Measurements from ENCODE around the gene CC2D1B. TPM values are rescaled to one million over a fixed set of nuclear protein-coding genes. Genes with fewer than 3 reads are reported as not detected.

Gene CC2D1B
- polyA plus RNA-seq, 1 experiment: 18.9 TPM

DNA sequence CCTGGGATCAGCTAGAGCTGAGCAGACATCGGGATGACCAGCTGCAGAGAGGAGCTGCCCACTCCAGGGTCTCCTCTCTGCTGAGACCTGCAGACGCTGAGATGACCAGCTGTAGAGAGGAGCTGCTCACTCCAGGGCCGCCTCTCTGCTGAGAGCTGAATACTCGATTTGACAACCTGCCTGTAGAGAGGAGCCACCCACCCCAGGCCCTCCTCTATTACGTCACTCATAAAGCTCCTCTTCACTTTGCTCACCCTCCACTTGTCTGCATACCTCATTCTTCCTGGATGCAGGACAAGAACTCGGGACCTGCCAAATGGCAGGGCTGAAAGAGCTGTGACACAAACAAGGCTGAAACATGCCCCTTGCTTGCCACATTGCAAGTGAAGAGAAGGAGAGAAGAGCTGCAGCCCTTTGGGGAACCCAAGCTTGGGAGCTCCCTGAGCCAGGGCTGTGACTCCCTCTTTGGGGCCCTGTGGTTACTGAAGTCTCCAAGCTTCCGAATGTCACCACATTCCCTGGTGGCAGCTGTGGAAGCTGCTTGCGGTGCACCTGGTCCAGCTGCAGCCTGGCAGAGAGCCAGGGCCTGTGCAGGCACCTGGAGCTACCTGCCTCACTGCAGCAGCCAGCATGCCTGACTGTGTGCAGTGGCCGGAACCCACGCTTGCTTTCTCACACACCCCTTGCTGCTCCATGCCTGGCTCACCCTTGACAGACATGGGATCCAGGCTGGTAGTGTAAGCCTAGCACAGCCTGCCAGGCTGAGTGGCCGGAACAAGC lies 59.6 kb downstream of the CC2D1B start:
- no peak for DNase-seq (ENCODE audit: low read depth)
- CTCF ChIA-PET: interaction anchor here (1.0 to 1.9 kb wide), 3 partner anchors 9 to 180 kb away, joined by 3 to 7 read pairs (median 3); no protein-coding TSS in a partner anchor
- POLR2A ChIA-PET: no interaction called here
- Histone ChIP-seq H3K4me3 (ENCODE audit: low read depth, low read length) (no peak overlapping the region), H3K36me3 (ENCODE audit: control insufficient read depth, insufficient read depth, low read length) (peaks cover 2% of the 10 kb centered on the region; the same call in 1 of the 2 replicates), H3K27me3 (ENCODE audit: control insufficient read depth, insufficient read depth, low read length) (no peaks in the 10 kb centered on the region)
- TF ChIP-seq, protein P1, sequence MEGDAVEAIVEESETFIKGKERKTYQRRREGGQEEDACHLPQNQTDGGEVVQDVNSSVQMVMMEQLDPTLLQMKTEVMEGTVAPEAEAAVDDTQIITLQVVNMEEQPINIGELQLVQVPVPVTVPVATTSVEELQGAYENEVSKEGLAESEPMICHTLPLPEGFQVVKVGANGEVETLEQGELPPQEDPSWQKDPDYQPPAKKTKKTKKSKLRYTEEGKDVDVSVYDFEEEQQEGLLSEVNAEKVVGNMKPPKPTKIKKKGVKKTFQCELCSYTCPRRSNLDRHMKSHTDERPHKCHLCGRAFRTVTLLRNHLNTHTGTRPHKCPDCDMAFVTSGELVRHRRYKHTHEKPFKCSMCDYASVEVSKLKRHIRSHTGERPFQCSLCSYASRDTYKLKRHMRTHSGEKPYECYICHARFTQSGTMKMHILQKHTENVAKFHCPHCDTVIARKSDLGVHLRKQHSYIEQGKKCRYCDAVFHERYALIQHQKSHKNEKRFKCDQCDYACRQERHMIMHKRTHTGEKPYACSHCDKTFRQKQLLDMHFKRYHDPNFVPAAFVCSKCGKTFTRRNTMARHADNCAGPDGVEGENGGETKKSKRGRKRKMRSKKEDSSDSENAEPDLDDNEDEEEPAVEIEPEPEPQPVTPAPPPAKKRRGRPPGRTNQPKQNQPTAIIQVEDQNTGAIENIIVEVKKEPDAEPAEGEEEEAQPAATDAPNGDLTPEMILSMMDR (IDR thresholded peaks at IDR 0.05; ENCODE audit: insufficient read depth, low read depth, low read length): no peak

DNA sequence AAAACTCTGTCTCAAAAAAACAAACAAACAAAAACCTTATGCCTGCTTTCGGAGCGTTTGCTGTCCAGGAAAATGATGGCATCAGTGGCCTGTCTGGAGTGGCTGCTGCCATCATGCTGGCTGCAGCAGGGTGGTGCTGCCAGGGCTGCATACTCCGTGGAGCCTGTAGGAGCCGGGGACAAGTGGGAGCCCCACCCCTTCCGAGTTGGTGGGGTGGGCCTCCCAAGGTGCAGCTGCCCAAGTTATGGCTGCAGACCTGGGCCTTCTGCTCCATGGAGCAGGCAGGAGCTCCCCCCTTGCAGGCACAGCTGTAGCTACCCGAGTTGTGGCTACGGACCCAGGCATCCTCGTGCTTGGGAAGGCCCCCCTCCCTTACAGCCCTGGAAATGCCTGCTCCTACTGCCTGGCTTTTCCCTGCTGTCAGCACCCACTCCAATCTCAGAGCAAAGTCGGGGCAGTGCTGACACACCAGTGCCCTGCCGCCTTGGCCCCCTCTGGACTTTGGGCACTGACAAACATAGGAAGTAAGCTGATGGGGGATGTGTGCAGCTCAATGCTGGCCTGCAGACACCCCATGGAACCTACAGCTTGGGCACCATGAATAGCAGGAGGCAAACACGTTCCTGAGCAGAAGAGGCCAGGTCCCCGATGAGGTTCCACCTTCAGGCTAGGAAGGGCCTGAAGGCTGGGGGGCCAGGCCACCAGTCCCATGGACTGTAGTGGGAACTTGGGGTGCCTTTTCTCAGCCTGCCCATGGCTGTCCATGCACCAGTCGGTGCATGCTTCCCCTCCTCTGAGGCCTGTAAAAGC lies 60.4 kb downstream of the CC2D1B start:
- TF ChIP-seq, protein P1 (IDR thresholded peaks at IDR 0.05; ENCODE audit: insufficient read depth, low read depth, low read length): no peak
- Histone ChIP-seq H3K36me3 (ENCODE audit: control insufficient read depth, insufficient read depth, low read length) (peaks cover 2% of the 10 kb centered on the region; the same call in 1 of the 2 replicates), H3K27me3 (ENCODE audit: control insufficient read depth, insufficient read depth, low read length) (no peaks in the 10 kb centered on the region), H3K4me3 (ENCODE audit: low read depth, low read length) (no peak overlapping the region)
- ChIA-PET POLR2A (no interaction called here), CTCF (interaction anchor here (1.1 to 1.9 kb wide), 2 partner anchors 8 to 179 kb away, joined by 3 to 7 read pairs; no protein-coding TSS in a partner anchor)
- DNase-seq (ENCODE audit: low read depth): no peak

Other genes with a start within 250 kb of the CC2D1B start
- 9.8 and 18.2 TPM in 2 replicates for gene ZFYVE9, start 224.1 kb downstream of the CC2D1B start, polyA plus RNA-seq (2011; rRNA removed)
- 2.8 and 3.1 TPM in 2 replicates for gene ORC1, start 38.2 kb upstream of the CC2D1B start, polyA plus RNA-seq (2011; rRNA removed)
- 14.2 and 19.6 TPM in 2 replicates for gene PRPF38A, start 38.4 kb upstream of the CC2D1B start, polyA plus RNA-seq (2011; rRNA removed)
- 17.6 and 27.9 TPM in 2 replicates for gene TUT4, start 186.9 kb upstream of the CC2D1B start, polyA plus RNA-seq (2011; rRNA removed)
- 40.6 and 44.5 TPM in 2 replicates for gene GPX7, start 236.2 kb upstream of the CC2D1B start, polyA plus RNA-seq (2011; rRNA removed)